HG02852 (cell line): Measurements from ENCODE around the gene ADAMTS16.

Source experiments
- ATAC-seq: cut with Tn5 transposase; IDR thresholded peaks from one replicate; pipeline ENCODE4 v1.9.1; 2021; ENCODE audit warnings: mild to moderate bottlenecking, moderate library complexity; ENCODE audit not compliant: unreplicated experiment

The ADAMTS16 gene

GRCh38 chr5:5335700-5336264, 195.7 kb downstream of the ADAMTS16 start:
- no peak for ATAC-seq

- ATAC-seq: no peak
Measured at GRCh38 chr5:5339257-5339656, 199.1 kb downstream of the ADAMTS16 start.

- no peak for ATAC-seq
Measured at GRCh38 chr5:5340206-5340729, 200.1 kb downstream of the ADAMTS16 start.

DNA sequence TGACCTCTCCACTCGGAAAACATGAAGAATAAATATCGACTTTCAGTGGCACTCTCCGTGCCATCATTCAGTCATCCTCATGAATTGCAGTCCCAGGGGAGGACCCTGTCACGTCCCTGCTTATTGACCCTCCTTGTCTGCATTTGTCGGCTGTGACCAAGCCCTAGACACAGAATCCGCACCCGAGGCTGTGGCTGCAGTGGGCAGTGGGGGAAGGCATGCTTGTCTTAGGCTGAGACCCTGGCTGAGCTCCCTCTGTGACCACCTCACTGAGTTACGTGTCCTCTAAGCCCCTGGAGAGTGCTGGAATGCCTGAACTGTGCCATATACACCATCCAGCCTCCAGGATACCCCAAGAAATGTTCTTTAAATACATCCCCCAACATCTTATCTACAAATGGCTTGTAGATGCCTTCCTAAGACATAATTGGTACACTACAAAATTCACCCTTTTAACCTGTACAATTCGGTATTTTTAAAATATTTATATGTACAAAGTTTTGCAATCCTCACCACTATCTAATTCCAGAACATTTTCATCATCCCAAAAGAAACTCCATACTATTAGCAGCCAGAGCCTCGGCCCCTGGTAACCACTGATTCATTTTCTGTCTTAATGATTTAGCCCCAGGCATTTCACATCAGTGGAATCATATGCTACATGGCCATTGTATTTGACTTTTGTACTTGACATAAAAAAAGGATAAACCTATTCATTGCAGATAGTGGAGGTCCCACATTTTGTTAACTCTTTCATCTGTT, 201.6 kb downstream of the ADAMTS16 start:
- ATAC-seq: no peak

DNA sequence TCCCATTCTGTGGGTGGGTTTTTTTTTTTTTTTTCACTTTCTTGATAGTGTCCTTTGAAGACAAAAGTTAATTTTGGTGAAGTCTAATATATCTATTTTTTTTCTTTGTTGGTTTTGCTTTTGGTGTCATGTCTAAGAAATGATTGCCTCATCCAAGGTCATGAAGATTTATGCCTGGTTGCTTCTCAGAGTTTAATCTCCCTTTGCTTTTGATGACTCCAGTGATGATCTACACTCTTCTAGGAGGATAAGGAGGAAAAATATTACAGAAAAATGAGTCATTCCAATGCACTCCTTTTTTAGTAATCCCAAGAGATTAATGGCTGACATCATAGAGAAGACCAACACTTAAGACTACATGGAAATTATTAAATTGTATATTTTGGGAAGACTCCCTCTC, 202.7 kb downstream of the ADAMTS16 start:
- no peak for ATAC-seq

DNA sequence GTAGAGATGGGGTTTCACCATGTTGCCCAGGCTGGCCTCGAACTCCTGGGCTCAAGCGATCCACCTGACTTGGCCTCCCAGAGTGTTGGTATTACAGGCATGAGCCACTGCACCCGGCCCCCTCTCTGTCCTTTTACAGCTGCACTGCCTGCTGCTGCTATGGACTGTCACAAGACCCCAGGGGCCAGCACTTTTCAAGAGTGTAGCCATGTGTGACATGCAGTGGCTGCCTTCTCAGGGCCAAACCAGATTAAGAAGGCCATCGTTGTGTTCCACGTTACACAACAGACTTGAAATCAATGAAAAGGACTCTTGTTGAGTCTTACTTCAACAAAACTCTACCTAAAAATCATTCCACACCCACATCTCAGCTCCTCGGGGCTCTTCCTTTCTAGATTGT, 203.4 kb downstream of the ADAMTS16 start:
- ATAC-seq: no peak

DNA sequence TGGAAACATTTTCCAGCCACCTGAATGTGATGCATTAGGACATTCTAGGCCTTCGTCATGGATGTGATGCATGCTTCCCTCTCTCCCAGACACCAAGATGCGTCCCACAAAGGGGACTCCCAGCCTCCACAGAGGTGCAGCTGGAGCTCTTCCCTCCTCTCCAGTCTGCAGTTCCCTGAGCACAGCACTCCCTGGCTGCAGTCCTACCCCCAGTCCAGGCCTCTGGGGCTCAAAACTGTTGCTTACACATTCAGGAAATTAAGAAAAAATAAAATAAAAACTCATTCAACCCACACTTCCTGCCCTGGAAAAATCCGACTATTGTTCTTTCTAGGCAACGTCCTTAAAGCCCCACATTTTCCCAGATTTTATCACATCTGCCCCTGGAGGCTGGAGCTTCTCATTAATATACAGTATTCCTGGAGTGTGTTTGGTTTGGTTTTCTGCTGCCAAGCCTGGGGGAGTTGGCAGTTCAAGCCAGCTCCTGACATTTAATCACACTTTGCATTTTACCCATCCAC, 204.0 kb downstream of the ADAMTS16 start:
- ATAC-seq: no peak

DNA sequence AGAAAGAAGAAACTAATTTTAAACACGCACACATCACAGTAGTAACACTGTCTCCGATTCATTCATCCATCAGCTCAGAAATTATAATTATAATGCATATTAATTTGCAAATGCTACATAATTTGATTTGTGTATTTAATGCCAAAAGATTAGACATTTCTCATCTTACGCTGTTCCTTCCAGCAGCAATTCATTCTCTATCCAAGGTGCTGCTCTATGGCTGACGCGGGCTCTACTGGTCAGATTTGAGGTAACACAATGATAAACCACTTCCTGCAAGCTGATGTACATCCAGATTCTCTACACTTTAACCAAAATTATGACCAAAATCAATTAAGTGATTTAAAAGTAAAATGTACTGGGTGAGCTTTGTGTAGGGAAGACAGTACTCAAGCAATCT, 204.5 kb downstream of the ADAMTS16 start:
- no peak for ATAC-seq

GRCh38 chr5:5347442-5347841, 207.3 kb downstream of the ADAMTS16 start:
- ATAC-seq: no peak

DNA sequence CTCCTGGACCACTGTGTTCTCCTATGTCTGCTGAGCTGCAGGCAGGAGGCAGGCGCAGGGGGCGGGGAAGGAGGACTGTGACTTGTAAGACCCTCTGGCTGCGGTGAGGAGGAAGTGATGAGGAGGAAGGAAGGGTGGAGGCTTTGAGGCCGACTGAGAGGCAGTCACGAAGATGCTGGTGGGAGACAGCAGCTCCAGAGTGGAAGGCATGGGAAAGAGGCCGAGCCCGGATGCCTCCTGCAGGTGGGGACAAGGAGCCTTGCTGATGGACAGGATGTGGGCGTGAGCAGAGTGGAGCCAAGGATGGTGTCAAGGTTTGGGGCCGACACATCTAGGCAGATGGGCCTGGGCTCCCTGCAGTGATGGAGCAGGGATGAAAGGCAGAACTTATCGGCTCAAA, 208.0 kb downstream of the ADAMTS16 start:
- ATAC-seq: no peak

GRCh38 chr5:5348576-5348975, 208.4 kb downstream of the ADAMTS16 start:
- ATAC-seq: no peak

DNA sequence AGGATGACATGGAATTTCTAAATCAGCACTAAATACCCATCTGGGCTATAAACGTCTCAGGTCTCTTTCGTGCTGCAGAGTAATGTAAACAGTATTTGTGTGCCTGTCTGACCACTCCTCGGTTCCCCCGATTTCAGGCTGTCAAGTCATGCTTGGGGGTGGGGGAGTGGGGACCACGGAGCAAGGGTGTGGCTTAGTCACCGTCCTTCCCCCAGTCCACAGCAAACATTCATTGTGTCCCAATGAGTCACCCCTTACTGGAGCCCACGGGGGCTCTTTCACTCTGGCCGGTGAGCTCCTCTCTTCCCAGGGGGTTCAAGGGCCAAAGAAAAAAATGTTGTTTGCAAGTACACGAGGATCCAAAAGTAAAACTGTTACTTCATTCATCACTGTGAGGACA, 210.0 kb downstream of the ADAMTS16 start:
- ATAC-seq: no peak

DNA sequence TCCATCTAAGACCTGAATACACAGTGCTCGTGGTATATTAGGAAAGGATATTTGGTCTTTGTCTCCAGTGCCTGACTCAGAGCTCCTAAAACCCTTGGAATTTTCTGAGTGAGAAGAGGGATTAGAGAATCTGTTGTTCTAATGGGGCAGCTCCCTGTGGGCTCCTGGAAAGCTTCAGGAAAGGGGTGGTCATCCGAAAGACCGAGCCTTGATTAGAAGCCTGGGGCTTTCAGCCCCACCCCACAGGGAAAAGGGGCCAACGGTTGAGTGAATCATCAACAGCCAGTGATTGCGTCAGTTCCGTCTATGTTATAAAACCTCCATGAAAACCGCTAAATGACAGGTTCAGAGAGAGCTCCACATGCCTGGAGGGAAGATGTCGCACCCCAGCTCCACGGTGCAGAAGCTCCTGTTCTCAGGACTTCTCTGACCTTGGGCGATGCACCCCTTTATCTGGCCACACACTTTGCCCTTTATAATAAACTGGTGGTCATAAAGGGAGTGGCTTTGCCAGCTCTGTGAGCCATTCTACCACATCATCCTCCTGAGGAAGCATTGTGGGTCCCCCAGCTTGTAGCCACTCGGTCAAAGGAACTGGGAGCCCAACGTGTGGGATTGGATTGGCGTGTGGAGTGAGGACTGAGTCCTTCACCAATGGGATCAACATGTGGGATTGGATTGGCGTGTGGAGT, 211.3 kb downstream of the ADAMTS16 start:
- ATAC-seq: no peak

- no peak for ATAC-seq
Measured at GRCh38 chr5:5352675-5353074, 212.5 kb downstream of the ADAMTS16 start.

GRCh38 chr5:5353681-5354080, 213.6 kb downstream of the ADAMTS16 start:
- no peak for ATAC-seq

DNA sequence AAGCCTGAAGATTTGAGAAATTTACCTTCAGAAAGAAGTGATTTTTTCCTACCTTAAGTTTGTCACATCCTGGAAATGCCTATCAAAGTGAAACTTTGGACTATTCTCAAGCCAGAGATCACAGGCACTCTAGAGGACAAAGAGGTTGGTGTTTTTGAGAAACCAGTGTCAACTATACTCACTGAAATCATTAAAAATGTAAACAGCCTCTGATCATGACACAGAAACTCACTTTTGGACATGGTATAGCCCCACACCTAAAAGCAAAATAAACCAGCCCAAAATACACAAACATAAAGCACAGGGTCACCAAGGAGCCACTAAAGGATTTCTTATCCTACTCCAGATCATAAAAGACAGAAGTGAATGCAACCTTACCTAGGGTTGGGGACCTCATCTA, 216.6 kb downstream of the ADAMTS16 start:
- no peak for ATAC-seq

DNA sequence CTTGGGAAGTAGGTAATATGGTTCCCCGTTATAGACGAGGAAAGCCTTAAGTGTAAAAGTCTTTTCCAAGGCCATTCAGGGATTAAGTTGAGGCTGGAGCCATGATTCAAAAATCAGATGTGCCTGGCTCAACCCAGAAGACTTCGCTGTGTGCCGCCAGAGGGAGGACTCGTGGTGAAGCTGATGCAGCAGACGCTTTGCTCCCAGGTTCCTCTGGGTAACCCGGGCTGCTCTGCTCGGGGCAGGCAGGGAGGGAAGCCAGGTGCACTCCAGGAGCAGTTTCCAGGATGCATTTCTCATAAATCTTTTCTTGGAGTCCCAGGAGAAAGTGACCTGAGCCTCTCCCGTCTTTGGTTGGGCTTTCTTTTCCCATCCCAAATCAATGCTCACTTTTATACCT, 219.5 kb downstream of the ADAMTS16 start:
- no peak for ATAC-seq

DNA sequence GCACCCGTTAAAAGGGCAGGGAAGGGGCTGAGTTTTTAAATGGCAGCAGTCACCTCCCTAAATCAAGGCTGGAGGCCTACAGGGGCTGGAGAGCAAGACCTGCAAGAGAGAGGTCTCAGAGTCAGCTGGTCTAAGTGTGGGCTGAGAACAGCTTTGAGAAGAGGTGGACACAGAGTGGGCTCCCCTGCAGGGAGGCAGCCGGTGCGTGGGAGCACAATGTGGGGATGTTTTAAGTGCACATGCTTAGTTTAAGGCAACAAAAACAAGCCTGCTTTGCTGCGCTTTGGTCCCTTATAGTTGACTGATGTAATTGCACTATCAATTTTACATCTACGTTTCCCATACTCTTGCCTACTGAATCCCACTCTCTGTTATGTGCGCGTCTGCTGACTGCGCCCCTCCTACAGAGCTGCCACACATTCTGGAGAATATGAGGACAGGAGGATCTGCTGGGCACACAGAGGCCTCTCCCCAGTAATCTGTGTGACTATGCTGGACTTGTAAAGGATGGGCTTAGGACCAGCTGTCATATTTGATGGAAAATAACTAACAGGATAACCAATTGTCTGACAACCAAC, 220.3 kb downstream of the ADAMTS16 start:
- no peak for ATAC-seq

GRCh38 chr5:5360941-5361520, 220.9 kb downstream of the ADAMTS16 start:
- no peak for ATAC-seq

DNA sequence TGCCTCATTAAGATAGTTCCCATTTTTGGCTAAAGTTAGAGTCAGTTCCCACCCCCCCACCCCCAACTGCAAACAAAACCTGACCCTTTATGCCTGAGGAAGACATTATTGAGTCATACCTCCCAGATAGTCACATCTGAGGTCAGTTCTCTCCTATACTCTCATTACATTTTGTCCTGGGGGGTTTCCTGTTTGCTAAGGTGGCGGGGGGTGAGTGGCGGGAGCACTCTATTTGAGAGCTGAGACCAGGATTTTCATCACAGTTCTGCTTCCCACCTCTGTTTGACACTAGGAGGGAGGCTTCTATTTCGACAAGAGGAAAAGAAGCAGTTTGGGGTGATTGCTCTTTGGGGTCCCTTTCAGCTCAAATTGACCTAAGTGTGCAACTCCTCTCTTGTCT, 222.9 kb downstream of the ADAMTS16 start:
- no peak for ATAC-seq

DNA sequence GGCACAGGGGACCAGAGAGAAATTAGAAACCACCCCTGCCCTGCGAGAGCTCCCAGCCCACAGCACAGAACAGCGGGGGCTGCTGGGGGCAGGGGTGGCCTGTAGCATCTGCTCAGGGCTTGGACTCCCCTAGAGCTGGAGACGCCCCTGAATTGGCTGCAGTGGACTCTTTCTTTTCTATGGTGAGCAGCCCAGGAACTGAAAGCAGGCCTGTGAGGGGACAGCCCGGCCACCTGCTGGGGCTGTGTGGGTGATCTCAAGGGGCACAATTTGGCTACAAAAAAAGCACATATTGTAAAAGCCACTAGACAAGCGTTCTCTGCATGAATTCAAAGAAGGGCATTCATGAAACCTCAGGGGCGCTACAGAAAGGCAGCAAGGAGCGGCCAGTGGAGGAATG, 224.8 kb downstream of the ADAMTS16 start:
- no peak for ATAC-seq
